ENCODE results near the gene AKR1C2.
"Not testable (repeated sequence)": the region's sequence is repeated elsewhere in the genome, so short reads cannot be mapped to it uniquely, and the experiment has no call there.

Gene AKR1C2

DNA sequence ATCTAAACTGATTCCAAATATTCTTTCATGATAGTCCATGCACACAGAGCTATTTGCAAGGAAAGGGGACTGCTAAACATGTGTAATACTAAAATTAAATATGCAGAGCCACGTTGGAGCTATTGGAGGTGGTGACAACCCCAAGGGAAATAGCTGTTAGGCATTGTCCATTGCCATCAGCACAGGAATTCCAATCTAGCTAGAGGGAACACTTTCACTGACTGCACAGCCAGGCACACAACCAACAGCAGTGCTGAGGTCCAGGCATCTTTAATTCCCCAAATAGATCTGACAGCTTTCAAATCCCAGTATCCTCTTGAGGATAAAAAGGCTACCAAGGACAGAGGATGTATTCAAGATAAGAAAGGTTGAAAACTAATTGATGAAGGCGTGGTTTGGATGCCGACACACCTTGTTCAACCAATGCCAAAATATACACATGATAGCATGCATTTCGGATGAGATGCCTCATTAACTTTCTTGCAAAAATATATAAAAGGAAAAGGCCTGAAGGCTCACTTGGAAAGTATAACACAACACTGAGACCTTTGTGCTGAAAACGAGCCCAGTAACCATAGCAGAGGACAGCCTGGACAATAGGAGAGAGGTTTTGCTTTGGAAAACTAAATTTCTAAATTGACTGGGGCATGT lies 52.0 kb downstream of the AKR1C2 start:
- DNase-seq = not testable (repeated sequence)

DNA sequence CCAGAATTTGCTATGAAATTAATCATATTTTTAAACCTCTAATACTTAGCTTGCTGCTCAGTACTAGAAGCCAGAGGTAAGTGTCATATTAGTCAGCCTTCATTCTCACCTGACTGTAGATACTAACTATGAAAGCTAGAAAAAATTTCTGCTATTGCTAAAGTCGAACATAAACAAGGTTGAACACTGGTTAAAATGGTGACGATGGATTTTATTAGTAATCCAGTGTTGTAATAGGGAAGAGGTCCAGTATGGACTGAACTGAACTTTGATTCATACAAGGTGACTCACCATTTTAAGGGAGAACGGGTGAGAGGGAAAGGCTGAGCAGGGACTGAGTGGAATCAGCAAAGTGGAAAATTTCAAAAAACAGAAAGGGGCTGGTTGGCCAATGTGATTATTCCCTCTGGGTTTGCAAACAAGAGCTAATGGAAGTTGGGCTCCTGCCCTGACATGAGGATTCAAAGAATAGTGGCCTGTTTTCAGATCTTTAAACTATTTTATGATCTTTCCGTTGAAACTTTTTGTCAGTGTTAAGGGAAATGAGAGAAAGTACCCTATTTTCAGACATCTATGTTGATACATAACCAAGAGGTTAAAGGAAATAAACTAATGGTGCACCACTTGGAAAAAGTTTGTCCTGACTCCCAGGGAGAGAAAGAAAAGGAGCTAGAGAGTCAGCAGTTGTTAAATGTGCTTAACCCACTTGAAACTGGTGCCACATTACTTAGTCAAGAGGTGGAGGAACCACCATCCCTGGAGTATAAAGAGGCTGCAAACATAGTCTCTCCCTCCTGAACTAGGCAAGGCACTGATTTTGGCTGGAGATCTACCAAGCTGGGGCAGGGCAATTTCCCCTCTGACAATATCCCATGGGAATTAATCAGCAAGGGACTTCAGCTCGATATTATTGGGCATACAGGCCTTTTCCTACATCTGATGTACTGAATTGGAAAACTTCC lies 55.7 kb downstream of the AKR1C2 start:
- no peak for DNase-seq

- no peak for DNase-seq
These were observed 56.5 kb downstream of the AKR1C2 start for GRCh38 chr10:4947039-4947634.

- no peak for DNase-seq
These were observed 57.6 kb downstream of the AKR1C2 start for GRCh38 chr10:4945766-4946717.

- no peak for DNase-seq
These were observed 58.8 kb downstream of the AKR1C2 start for GRCh38 chr10:4944841-4945240.

- DNase-seq = no peak
These were observed 59.8 kb downstream of the AKR1C2 start for GRCh38 chr10:4943821-4944220.

- not testable (repeated sequence) for DNase-seq
These were observed 60.2 kb downstream of the AKR1C2 start for GRCh38 chr10:4943416-4943815.

DNA sequence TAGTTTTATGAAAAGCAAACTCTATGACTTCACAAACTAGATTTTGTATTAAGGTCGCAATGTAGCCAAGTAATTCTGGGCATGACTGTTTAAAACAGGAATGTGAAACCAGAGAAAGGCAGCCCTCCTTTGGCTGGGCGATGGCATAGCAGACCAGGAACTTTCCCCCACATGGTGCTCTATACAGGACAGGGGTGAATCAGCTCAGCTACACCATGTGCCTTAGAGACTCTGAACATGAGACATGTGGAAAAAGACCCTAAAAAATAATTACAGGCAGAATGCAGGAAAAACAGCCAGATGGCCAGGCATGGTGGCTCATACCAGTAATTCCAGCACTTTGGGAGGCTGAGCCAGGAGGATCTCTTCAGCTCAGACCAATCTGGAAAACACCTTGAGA lies 60.7 kb downstream of the AKR1C2 start:
- DNase-seq = not testable (repeated sequence)

- DNase-seq = no peak
These were observed 61.9 kb downstream of the AKR1C2 start for GRCh38 chr10:4941540-4942330.

DNA sequence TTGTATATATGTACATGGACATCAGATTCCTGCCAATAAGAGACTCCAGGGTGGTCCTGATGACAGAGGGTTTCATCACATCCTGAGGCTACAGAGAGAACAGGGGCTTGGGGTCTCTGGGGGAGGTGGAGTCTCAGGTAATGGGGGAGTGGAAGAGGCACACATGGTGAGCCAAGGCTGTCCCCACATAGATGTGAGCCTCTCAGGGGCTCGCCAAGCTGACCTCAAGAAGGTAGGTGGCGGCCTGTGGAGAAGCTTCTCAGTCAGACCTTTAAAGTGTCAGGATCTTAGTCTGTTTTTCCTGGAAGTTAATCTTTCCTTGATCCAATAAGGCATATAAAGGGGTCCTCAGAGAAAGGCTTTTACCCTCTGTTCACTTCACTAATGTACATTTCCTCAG lies 62.7 kb downstream of the AKR1C2 start:
- DNase-seq = not testable (repeated sequence)

GRCh38 chr10:4940073-4940428 lies 63.6 kb downstream of the AKR1C2 start:
- not testable (repeated sequence) for DNase-seq

GRCh38 chr10:4939224-4940072 lies 64.2 kb downstream of the AKR1C2 start:
- DNase-seq = no peak
